K562 (cell line): ENCODE measurements around the gene SLC25A21. TPM values are rescaled to one million over a fixed set of nuclear protein-coding genes. Genes with fewer than 3 reads are reported as not detected.

ENCODE experiments used
- BCLAF1 ChIP-seq, 2 experiments: fragments of 450-650 bp in 1 of 2; IDR thresholded peaks; 2 replicates each; pipeline ENCODE4 v1.6.1; 2011 to 2017; ENCODE audit warnings: low read depth in 2 of 2, antibody characterized with exemption in 1 of 2, borderline replicate concordance in 1 of 2, low read length in 1 of 2, mild to moderate bottlenecking in 1 of 2, mixed read lengths in 1 of 2; ENCODE audit not compliant: control insufficient read depth in 1 of 2
- CHD4 ChIP-seq: fragments of 200-600 bp; sonication (generic); IDR thresholded peaks from 3 replicates; pipeline ENCODE4 v1.6.1; 2012; ENCODE audit warnings: low read depth, mild to moderate bottlenecking, mixed read lengths, low read length, inconsistent platforms; ENCODE audit not compliant: insufficient read depth, insufficient replicate concordance, poor library complexity, severe bottlenecking
- CTCFL ChIP-seq: IDR thresholded peaks from 2 replicates; pipeline ENCODE4 v1.6.1; 2011; ENCODE audit warnings: borderline replicate concordance, low read depth, mild to moderate bottlenecking, moderate library complexity, low read length; ENCODE audit not compliant: insufficient read depth, poor library complexity, severe bottlenecking
- GTF2F1 ChIP-seq: IDR thresholded peaks from 2 replicates; pipeline ENCODE4 v1.6.1; 2011; ENCODE audit warnings: low read depth, low read length, improper control_type of control experiment
- KDM4B ChIP-seq, 2 experiments: fragments of 450-650 bp in 1 of 2; sonication (generic) in 1 of 2; IDR thresholded peaks; 2 replicates each; pipeline ENCODE4 v1.6.1; 2016 to 2017; ENCODE audit warnings: borderline replicate concordance in 2 of 2, antibody characterized with exemption in 1 of 2, low read depth in 1 of 2, mild to moderate bottlenecking in 1 of 2
- MYNN ChIP-seq, 2 experiments: sonication (generic); formaldehyde crosslinking in 1 of 2; IDR thresholded peaks; 2 replicates each; pipeline versions ENCODE4 v1.5.0 to v1.6.1; 2016 to 2020; ENCODE audit warnings: antibody characterized with exemption in 1 of 2, missing genetic modification reagents in 1 of 2
- NFRKB ChIP-seq: fragments of 450-650 bp; IDR thresholded peaks from 2 replicates; pipeline ENCODE4 v1.6.1; 2016; ENCODE audit warnings: low read depth
- PML ChIP-seq: IDR thresholded peaks from 2 replicates; pipeline ENCODE4 v1.6.1; 2012; ENCODE audit warnings: low read length, inconsistent platforms
- POLR3G ChIP-seq: IDR thresholded peaks from 2 replicates; pipeline ENCODE4 v1.6.1; 2011; ENCODE audit not compliant: insufficient read length, insufficient replicate concordance; ENCODE audit errors: extremely low read depth
- RBFOX2 ChIP-seq: fragments of 200-400 bp; formaldehyde crosslinking; IDR thresholded peaks from 2 replicates; pipeline ENCODE4 v1.6.1; 2017; ENCODE audit warnings: low read depth, mild to moderate bottlenecking, low read length, moderate library complexity
- REST ChIP-seq, 2 experiments: fragments of 450-650 bp; formaldehyde crosslinking in 1 of 2; IDR thresholded peaks; 2 replicates each; pipeline versions ENCODE4 v1.4.0 to v1.6.1; 2014 to 2020; ENCODE audit warnings: mild to moderate bottlenecking in 2 of 2, borderline replicate concordance in 1 of 2, low read depth in 1 of 2
- ZNF140 ChIP-seq: fragments of 250-450 bp; sonication (Bioruptor Pico); IDR thresholded peaks from 2 replicates; pipeline ENCODE4 v1.8.0; 2021; ENCODE audit warnings: moderate library complexity, mild to moderate bottlenecking, inconsistent platforms
- ZNF764 ChIP-seq: fragments of 250-450 bp; sonication (Bioruptor Pico); IDR thresholded peaks from 2 replicates; pipeline ENCODE4 v1.4.0; 2020; ENCODE audit warnings: low read depth, mild to moderate bottlenecking, moderate library complexity
- polyA plus RNA-seq, 8 experiments: library from polyadenylated mRNA; depleted of rRNA in 4 of 8; stranded (reverse) in 5 of 8; unstranded in 3 of 8; fragments of >200 nt; fragmentation: Nextera tagmentation in 2 of 8; fragmentation: Illumina TruSeq in 1 of 8; extraction: Ambion mirVana in 2 of 8; extraction: Trizol in 1 of 8; gene quantifications; 2 replicates each; pipeline versions ENCODE4 v1.2.1 to v1.2.3, GENCODE V29; 2011 to 2014; ENCODE audit warnings: inconsistent platforms in 1 of 8, missing spikeins in 1 of 8
- total RNA-seq, 7 experiments: library from RNA; depleted of rRNA in 6 of 7; stranded (reverse); fragments of >200 nt in 6 of 7; fragmentation: Illumina TruSeq in 2 of 7; extraction: Trizol in 2 of 7; gene quantifications; 2 replicates each; pipeline versions ENCODE4 v1.2.1 to v1.2.3, GENCODE V29; 2011 to 2021; ENCODE audit warnings: low replicate concordance in 1 of 7

SLC25A21 gene
- total and polyA plus RNA-seq, 9 of the 15 experiments (the other 6 are each of a cell fraction or from before 2014, with no cell fraction given), result 15.2 to 46.7 (median 28.7) TPM

- peak; percentile 22; the same call in 1 of the 2 replicates for TF ChIP-seq REST (IDR thresholded peaks at IDR 0.05; ENCODE audit: borderline replicate concordance)
- no peak for TF ChIP-seq REST (CRISPR knock-in tag; IDR thresholded peaks at IDR 0.05; ENCODE audit: low read depth)
- no peak for TF ChIP-seq POLR3G
- TF ChIP-seq CTCFL, result no peak
- TF ChIP-seq RBFOX2, result peak; percentile 58
- no peak for TF ChIP-seq CHD4
- TF ChIP-seq ZNF140, result no peak
- TF ChIP-seq MYNN (IDR thresholded peaks at IDR 0.05), result peak; percentile 64
- no peak for TF ChIP-seq MYNN (CRISPR knock-in tag; IDR thresholded peaks at IDR 0.05)
- TF ChIP-seq KDM4B (IDR thresholded peaks at IDR 0.05; ENCODE audit: borderline replicate concordance in 2 of 2, low read depth in 1 of 2), result no peak
- TF ChIP-seq ZNF764 (CRISPR knock-in tag), result no peak
- TF ChIP-seq GTF2F1, result no peak
- 0 out of 2 replicates have a peak, but pooled peaks have one; percentile 39 for TF ChIP-seq NFRKB
- no peak for TF ChIP-seq BCLAF1 (IDR thresholded peaks at IDR 0.05; ENCODE audit: borderline replicate concordance in 1 of 2, control insufficient read depth in 1 of 2, low read depth in 2 of 2, low read length in 1 of 2)
- TF ChIP-seq PML, result no peak
Measured at GRCh38 chr14:36976571-36977023, 195.8 kb downstream of the SLC25A21 start (continued).
